Mucosa of descending colon (tissue), 3 donors: Measurements from ENCODE around the gene RPS19BP1. TPM values are rescaled to one million over a fixed set of nuclear protein-coding genes. Genes with fewer than 3 reads are reported as not detected.

ENCODE experiments used
- ATAC-seq: fragments of 200-7000 bp; cut with Tn5 transposase; one replicate; pipeline ENCODE4 v1.9.1; 2020; ENCODE audit warnings: mild to moderate bottlenecking, moderate library complexity
- DNase-seq, 3 donors: peaks; one replicate each; pipeline ENCODE4 v3.0.0-alpha.2; 2020
- H3K36me3 ChIP-seq: fragments of 200-600 bp; one replicate; pipeline ENCODE4 v1.8.0; 2021; ENCODE audit warnings: low read depth, mild to moderate bottlenecking
- H3K4me1 ChIP-seq: fragments of 200-600 bp; one replicate; pipeline ENCODE4 v1.8.0; 2021; ENCODE audit warnings: low read depth, mild to moderate bottlenecking
- H3K4me3 ChIP-seq: fragments of 200-600 bp; one replicate; pipeline ENCODE4 v1.8.0; 2021; ENCODE audit warnings: mild to moderate bottlenecking
- H3K9me3 ChIP-seq: fragments of 200-600 bp; one replicate; pipeline ENCODE4 v1.8.0; 2021; ENCODE audit warnings: mild to moderate bottlenecking
- intact Hi-C, 2 donors: fragments of 100-400 bp; cut with DNase I in 1 of 2; cut with micrococcal nuclease in 1 of 2; formaldehyde crosslinking; loops; one replicate each; pipeline versions ENCODE4 v1.11.0 to v1.11.1; 2022; cut with DNase I, micrococcal nuclease
- total RNA-seq, 3 donors: library from RNA; stranded (reverse); fragmentation: NEBNext Ultra II Directional in 2 of 3; extraction: Animal tissue kit (Norgen Biotek cat#: 25700) in 2 of 3; gene quantifications; one replicate each; pipeline versions ENCODE4 v1.2.1 to v1.2.4, GENCODE V29; 2021 to 2023
- TF ChIP-seq, protein P1 (sequence below): fragments of 200-600 bp; IDR thresholded peaks from one replicate; pipeline ENCODE4 v1.8.0; 2022; ENCODE audit warnings: antibody characterized with exemption, mild to moderate bottlenecking
- donor health status: DM: no; HTN: no; CAD: no; lungs with moderate emphysema.
- donor health status: DM: no; HTN: no; CAD: no.
- donor health status: DM: no; HTN: yes; CAD: no.

Gene RPS19BP1
- total RNA-seq, 3 donors from 2014 or later = 59.1 to 77.7 (median 61.2) TPM

DNA sequence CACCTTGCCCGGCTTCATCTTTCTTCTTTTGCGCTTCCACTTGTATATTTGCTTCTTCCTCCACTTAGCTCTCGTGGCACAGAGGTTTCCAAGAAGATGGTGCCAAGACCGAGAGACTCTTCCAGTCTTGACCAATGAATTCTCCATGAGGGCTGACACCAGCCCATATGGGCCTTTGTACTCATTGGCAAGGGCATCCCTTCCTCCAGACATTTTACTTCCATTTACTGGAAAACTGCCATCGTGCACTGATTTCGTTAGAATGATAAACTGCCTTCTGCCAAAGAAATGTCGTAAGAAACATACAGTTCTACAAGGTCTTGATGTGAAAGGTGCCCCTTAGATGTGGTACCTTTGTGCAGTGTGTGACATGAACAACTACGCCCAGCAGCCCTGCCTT is 35.1 kb downstream of the RPS19BP1 start:
- Histone ChIP-seq H3K4me3 (no peak overlapping the region), H3K36me3 (peaks cover 3% of the 10 kb centered on the region), H3K4me1 (peaks cover 8% of the 10 kb centered on the region), H3K9me3 (no peaks in the 10 kb centered on the region)
- TF ChIP-seq, protein P1, sequence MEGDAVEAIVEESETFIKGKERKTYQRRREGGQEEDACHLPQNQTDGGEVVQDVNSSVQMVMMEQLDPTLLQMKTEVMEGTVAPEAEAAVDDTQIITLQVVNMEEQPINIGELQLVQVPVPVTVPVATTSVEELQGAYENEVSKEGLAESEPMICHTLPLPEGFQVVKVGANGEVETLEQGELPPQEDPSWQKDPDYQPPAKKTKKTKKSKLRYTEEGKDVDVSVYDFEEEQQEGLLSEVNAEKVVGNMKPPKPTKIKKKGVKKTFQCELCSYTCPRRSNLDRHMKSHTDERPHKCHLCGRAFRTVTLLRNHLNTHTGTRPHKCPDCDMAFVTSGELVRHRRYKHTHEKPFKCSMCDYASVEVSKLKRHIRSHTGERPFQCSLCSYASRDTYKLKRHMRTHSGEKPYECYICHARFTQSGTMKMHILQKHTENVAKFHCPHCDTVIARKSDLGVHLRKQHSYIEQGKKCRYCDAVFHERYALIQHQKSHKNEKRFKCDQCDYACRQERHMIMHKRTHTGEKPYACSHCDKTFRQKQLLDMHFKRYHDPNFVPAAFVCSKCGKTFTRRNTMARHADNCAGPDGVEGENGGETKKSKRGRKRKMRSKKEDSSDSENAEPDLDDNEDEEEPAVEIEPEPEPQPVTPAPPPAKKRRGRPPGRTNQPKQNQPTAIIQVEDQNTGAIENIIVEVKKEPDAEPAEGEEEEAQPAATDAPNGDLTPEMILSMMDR = no peak
- intact Hi-C loops = no loop called here
- ATAC-seq (no peak), DNase-seq (no peak)

DNA sequence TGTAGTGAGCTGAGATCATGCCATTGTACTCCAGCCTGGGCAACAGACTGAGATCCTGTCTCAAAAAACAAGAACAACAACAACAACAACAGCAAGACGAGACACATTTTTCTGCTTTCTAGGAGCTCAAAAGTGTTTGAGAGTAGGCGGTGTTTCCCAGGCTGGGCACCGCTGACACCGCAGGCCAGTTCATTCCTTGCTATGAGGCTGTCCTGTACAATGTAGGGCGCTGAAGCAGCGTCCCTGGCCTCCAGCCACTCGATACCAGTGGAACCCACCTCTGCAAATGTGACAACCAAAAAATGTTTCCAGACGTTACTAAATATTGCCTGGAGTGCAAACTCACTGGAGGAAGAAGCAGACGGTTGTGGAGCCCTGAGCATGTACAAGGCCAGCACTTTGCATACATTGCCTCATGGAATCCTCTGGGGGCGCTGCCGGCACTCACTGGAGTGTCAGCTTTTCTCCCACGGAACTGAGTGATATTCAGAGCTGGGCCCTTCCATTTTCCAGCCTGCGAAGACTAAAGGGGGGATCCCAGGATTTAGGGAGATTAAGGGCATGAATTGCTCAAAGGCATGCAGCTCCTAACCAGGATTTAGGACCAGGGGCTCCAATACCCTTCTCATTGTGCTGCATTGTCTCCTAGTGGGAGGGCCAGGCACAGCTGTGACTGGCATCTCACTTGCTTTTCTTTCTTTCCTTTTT is 36.3 kb downstream of the RPS19BP1 start:
- peak; percentile 77 to 82 (median 78) for DNase-seq
- Histone ChIP-seq H3K9me3 (no peaks in the 10 kb centered on the region), H3K36me3 (no peaks in the 10 kb centered on the region), H3K4me3 (no peak overlapping the region), H3K4me1 (peaks cover 1% of the 10 kb centered on the region)
- ATAC-seq = peak; percentile 91
- TF ChIP-seq, protein P1 = peak; percentile 74
- intact Hi-C loops = no loop called here

DNA sequence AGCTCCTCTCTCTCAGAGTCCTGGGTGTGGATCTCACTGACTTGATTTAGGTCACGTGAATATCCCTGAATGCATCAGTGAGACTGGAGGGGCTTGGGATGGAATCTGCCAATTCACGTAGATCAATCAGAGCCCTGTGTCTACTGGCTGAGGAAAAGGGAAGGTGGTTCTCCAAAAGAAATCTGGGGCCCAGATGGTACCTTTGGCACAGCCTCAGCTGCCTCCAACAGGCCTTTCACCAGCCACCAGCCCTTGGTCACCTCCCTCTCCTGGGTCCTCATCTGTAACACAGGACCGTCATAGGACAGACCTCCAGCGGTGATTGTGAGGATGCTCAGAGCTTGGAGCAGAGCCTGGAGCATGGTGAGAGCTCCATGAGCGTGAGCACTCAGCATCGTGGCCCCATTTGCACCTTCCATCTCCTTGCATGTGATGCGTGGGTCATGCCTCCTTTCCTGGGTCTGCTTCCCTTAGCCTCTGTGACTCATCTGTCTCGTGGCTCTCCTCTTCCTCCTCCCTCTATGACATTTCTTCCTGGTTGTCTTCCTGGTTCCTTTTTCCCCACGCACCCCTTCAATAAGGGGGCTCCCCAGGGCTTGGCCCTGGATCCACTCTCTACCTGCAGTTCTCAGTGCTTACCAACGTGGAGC is 38.0 kb downstream of the RPS19BP1 start:
- no peaks in the 10 kb centered on the region for H3K4me1 ChIP-seq
- no peaks in the 10 kb centered on the region for H3K36me3 ChIP-seq
- H3K4me3 ChIP-seq = no peak overlapping the region
- TF ChIP-seq, protein P1 = no peak
- H3K9me3 ChIP-seq = no peaks in the 10 kb centered on the region
- peak in 1 of 3 donors; percentile 36 for DNase-seq
- intact Hi-C loops = no loop called here
- ATAC-seq = no peak

DNA sequence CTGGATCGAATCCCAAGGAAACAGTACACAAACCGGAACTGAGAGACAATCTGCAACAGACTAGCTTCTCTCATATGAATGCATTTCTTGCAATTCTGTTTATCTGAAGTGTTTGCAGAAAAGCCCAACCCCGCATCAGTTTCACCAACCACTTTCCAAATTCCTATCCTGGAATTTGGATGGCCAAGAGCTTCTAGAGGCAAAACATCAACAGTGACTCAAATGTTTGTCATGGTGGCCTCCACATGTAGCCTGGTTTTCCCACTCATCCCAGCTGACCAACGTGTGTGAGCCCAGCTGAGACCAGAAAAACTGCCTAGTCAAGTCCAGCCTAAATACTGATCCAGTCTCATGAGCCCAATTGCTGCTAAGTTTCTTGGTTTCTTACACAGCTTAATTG is 38.8 kb downstream of the RPS19BP1 start:
- ATAC-seq (no peak), DNase-seq (peak in 1 of 3 donors; percentile 7)
- no peak overlapping the region for H3K4me3 ChIP-seq
- H3K36me3 ChIP-seq = no peaks in the 10 kb centered on the region
- no peaks in the 10 kb centered on the region for H3K4me1 ChIP-seq
- TF ChIP-seq, protein P1 = no peak
- intact Hi-C loops = no loop called here
- H3K9me3 ChIP-seq = no peaks in the 10 kb centered on the region

DNA sequence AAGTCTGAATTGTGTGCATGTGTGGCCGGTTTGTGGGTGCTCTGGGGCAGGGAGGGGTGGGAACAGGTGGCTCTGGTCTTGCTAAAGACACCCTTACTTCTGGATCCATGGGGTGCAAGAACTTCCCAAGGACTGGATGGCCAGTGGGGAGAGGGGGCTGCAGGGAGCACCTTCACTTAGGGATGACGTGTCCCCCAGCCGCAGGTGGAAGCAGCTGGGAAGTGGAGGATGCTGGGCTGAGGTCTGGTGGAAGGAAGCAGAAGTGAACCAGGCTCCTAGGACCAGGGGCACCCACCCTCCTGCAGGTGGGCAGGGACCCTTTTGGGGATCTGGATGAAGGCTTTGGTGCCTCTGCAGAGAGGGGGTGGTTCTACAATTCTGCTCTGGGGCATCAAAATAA is 40.4 kb downstream of the RPS19BP1 start:
- ATAC-seq = no peak
- peak in 1 of 3 donors; percentile 29 for DNase-seq
- TF ChIP-seq, protein P1 = no peak
- intact Hi-C loops = no loop called here
- Histone ChIP-seq H3K9me3 (no peaks in the 10 kb centered on the region), H3K4me3 (no peak overlapping the region), H3K4me1 (no peaks in the 10 kb centered on the region), H3K36me3 (no peaks in the 10 kb centered on the region)
